Measurements from ENCODE around the gene TOX2. TPM values are rescaled to one million over a fixed set of nuclear protein-coding genes. Genes with fewer than 3 reads are reported as not detected.

Gene TOX2
- total RNA-seq, 1 experiment from 2014 or later = 1.7 TPM

DNA sequence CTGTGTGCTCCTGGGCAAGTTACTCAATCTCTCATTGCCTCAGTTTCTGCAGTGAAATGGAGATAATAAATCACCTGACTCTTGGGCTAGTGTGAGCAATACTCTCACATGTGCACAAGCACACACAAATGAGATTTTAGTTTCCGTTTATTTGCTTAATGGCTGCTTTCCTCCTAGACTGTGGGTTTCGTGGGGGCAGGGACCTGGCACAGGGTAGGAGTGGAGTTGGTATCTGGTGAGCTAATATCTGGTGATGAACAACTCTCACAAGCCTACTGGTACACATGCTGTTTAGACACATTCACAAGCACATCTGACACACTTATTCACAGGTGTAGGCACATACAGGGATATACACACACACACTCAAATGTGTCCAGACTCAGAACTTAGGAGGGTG, 73.8 kb downstream of the TOX2 start:
- Histone ChIP-seq H2AK5ac (ENCODE audit: insufficient read length, low read length) (no peak overlapping the region), H3K23me2 (ENCODE audit: insufficient read length, low read depth, low read length, poor library complexity, severe bottlenecking) (no peaks in the 10 kb centered on the region), H3K79me1 (ENCODE audit: insufficient read depth, low read depth, low read length, poor library complexity, severe bottlenecking) (no peaks in the 10 kb centered on the region), H3K4me2 (ENCODE audit: insufficient read depth, insufficient read length, low read length) (no peak overlapping the region), H4K20me1 (ENCODE audit: control insufficient read depth, insufficient read depth, insufficient read length) (no peaks in the 10 kb centered on the region), H3K27me3 (ENCODE audit: insufficient read depth, low read length) (no peaks in the 10 kb centered on the region), H3K4me1 (ENCODE audit: insufficient read depth, low read length) (no peaks in the 10 kb centered on the region), H3K56ac (ENCODE audit: insufficient read length, low read depth, low read length) (no peak overlapping the region), H4K91ac (ENCODE audit: insufficient read length, low read depth, low read length) (no peak overlapping the region), H2BK5ac (ENCODE audit: insufficient read length, low read length) (no peak overlapping the region), H3K79me2 (ENCODE audit: insufficient read depth, low read length) (no peaks in the 10 kb centered on the region), H2BK20ac (ENCODE audit: low read depth, low read length, poor library complexity, severe bottlenecking) (no peak overlapping the region), H2BK15ac (ENCODE audit: low read depth, low read length) (no peak overlapping the region), H3T11ph (ENCODE audit: low read length) (no peak overlapping the region), H3K27ac (ENCODE audit: insufficient read length, low read depth, low read length) (no peak overlapping the region), H3K9ac (ENCODE audit: extremely low read depth, insufficient read length, low read length) (no peak overlapping the region), H3K4ac (ENCODE audit: low read depth, low read length) (no peak overlapping the region), H3K18ac (ENCODE audit: insufficient read length, low read depth, low read length) (no peak overlapping the region), H2BK120ac (ENCODE audit: low read depth, low read length, poor library complexity, severe bottlenecking) (no peak overlapping the region), H3K14ac (ENCODE audit: insufficient read depth, low read length) (no peak overlapping the region), H4K8ac (replicated peaks; ENCODE audit: insufficient read length, low read depth, low read length) (no peak overlapping the region), H2AFZ (ENCODE audit: low read length) (no peak overlapping the region), H4K5ac (ENCODE audit: insufficient read length, low read depth, low read length) (no peak overlapping the region), H3K9me3 (ENCODE audit: control insufficient read depth, low read depth, low read length) (no peaks in the 10 kb centered on the region), H3K23ac (ENCODE audit: insufficient read length, low read depth, low read length) (no peak overlapping the region), H2BK12ac (ENCODE audit: insufficient read length, low read depth, low read length) (no peak overlapping the region)
- WGBS (ENCODE audit: extremely low coverage, insufficient read length, low lambda C conversion rate) = no CpG with 5 or more reads among the region's 2 CpGs
- Mint-ChIP-seq H3K27ac (no peak overlapping the region), H3K9me3 (peaks cover 0 to 5% of the 10 kb centered on the region in 2 experiments; a peak in 3 of 5 replicates), H3K4me3 (no peak overlapping the region), H3K36me3 (ENCODE audit: insufficient read depth in 1 of 3, low read depth in 3 of 3) (no peaks in the 10 kb centered on the region; a peak in 1 of 7 replicates), H3K27me3 (ENCODE audit: low read depth) (no peaks in the 10 kb centered on the region), H3K4me1 (peaks cover 0 to 10% of the 10 kb centered on the region in 2 experiments; a peak in 2 of 4 replicates)
- DNase-seq = no peak
- TF ChIP-seq, protein P1, sequence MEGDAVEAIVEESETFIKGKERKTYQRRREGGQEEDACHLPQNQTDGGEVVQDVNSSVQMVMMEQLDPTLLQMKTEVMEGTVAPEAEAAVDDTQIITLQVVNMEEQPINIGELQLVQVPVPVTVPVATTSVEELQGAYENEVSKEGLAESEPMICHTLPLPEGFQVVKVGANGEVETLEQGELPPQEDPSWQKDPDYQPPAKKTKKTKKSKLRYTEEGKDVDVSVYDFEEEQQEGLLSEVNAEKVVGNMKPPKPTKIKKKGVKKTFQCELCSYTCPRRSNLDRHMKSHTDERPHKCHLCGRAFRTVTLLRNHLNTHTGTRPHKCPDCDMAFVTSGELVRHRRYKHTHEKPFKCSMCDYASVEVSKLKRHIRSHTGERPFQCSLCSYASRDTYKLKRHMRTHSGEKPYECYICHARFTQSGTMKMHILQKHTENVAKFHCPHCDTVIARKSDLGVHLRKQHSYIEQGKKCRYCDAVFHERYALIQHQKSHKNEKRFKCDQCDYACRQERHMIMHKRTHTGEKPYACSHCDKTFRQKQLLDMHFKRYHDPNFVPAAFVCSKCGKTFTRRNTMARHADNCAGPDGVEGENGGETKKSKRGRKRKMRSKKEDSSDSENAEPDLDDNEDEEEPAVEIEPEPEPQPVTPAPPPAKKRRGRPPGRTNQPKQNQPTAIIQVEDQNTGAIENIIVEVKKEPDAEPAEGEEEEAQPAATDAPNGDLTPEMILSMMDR (conservative IDR thresholded peaks at IDR 0.05) = no peak
